ENCODE measurements around the gene RBM33.

Gene RBM33

DNA sequence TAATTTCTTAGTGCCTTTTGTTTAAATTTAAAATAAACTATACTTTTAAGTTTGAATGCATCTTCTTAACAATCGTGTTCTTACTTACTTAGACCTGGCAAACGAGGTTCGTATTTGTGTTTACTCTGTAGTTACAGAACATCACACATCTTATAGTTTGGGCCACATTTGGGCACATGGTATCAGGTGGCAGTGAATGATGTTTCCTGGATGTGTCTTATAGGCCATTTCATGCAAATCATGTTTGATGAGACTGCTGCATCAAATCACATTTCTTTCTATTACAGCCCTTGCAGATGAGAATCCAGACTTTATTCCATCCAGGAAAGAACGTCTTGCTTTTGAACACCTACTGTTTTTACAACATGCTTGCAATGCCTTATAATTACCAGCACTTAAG is 78.5 kb downstream of the RBM33 start:
- no peak overlapping the region for H3K4me3 ChIP-seq (ENCODE audit: control insufficient read depth, low read depth, low read length)
- DNase-seq (ENCODE audit: low read depth) = no peak
- TF ChIP-seq, protein P1, sequence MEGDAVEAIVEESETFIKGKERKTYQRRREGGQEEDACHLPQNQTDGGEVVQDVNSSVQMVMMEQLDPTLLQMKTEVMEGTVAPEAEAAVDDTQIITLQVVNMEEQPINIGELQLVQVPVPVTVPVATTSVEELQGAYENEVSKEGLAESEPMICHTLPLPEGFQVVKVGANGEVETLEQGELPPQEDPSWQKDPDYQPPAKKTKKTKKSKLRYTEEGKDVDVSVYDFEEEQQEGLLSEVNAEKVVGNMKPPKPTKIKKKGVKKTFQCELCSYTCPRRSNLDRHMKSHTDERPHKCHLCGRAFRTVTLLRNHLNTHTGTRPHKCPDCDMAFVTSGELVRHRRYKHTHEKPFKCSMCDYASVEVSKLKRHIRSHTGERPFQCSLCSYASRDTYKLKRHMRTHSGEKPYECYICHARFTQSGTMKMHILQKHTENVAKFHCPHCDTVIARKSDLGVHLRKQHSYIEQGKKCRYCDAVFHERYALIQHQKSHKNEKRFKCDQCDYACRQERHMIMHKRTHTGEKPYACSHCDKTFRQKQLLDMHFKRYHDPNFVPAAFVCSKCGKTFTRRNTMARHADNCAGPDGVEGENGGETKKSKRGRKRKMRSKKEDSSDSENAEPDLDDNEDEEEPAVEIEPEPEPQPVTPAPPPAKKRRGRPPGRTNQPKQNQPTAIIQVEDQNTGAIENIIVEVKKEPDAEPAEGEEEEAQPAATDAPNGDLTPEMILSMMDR (conservative IDR thresholded peaks at IDR 0.05; ENCODE audit: control insufficient read depth, insufficient read depth, low read depth, low read length) = no peak

DNA sequence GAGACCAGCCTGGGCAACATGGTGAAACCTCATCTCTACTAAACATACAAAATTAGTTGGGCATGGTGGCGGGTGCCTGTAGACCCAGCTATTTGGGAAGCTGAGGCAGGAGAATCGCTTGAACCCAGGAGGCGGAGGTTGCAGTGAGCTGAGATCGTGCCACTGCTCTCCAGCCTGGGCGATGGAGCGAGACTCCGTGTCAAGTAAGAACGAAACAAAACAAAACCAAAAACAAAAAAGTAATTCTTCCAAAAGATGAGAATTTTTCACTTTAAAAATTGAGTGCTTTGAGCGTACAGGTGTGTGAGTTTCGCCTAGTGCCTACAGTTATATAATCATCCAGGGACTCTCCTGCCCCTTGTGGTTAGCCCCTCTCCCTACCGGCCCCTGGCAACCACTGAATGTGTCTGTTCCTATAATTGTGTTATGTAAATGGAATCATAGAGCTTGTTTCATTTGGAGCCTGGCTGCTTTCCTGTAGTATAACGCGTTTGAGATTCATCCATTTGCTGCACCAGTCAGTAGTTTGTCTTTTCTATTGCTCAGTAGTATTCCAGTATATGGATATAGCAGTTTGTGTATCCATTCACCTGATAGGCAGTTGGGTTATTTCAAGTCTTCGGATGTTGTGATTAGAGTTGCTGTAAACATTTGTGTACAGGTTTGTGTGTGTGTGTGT is 80.0 kb downstream of the RBM33 start:
- TF ChIP-seq, protein P1 (conservative IDR thresholded peaks at IDR 0.05; ENCODE audit: control insufficient read depth, insufficient read depth, low read depth, low read length) = peak; percentile 12
- no peak overlapping the region for H3K4me3 ChIP-seq (ENCODE audit: control insufficient read depth, low read depth, low read length)
- DNase-seq (ENCODE audit: low read depth) = no peak

DNA sequence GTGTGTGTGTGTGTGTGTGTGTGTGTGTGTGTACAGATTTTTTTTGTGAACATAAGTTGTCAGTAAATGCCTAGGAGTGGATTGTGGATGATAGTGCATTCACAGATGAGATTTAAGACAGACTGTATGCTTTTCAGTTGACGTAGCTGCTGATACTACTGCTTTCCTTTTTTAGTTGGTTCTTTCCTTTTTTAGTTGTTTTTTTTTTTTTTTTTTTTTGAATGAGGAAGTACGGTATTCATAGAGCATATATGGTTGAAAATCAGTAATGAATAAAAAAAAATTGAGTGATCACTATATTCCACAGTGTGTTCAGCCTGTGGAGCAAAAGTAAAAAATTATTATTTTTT is 80.5 kb downstream of the RBM33 start:
- H3K4me3 ChIP-seq (ENCODE audit: control insufficient read depth, low read depth, low read length) = no peak overlapping the region
- TF ChIP-seq, protein P1 (conservative IDR thresholded peaks at IDR 0.05; ENCODE audit: control insufficient read depth, insufficient read depth, low read depth, low read length) = no peak
- DNase-seq (ENCODE audit: low read depth) = no peak

DNA sequence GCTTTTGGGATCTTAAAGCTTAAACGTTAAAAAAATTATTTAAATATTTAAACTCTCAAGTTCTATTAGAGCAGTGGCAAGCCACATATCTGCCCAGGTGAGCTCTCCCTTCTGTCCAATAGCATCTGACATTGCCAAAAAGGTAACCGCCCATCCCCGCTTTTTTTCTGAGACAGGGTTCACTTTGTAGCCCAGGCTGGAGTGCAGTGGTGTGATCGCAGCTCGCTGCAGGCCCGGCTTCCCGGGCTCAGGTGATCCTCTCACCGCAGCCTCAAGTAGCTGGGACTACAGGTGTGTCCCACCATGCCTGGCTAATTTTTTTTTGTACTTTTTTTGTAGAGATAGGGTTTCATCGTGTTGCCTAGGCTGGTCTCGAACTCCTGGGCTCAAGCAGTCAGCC is 83.2 kb downstream of the RBM33 start:
- no peak for DNase-seq (ENCODE audit: low read depth)
- TF ChIP-seq, protein P1 (conservative IDR thresholded peaks at IDR 0.05; ENCODE audit: control insufficient read depth, insufficient read depth, low read depth, low read length) = no peak
- H3K4me3 ChIP-seq (ENCODE audit: control insufficient read depth, low read depth, low read length) = no peak overlapping the region

DNA sequence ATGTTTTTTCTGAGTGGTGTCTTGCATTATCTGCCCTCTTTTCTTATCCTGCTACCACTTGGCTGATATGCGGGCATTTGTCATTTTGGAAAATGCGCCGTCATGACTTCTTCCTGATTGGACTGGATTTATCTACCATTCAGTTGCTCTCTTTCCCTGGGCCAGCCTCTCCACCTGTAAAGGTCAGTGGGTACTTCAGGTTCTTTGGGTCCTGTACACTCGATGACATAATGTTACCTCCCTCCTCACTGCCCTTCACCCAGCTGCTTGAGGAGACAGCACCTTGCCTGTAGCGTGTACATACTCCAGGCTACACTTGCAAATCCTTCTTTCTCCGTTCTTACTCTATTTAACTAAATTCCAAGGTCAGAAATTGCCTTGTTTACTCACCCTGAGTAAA is 83.7 kb downstream of the RBM33 start:
- TF ChIP-seq, protein P1 (conservative IDR thresholded peaks at IDR 0.05; ENCODE audit: control insufficient read depth, insufficient read depth, low read depth, low read length) = no peak
- H3K4me3 ChIP-seq (ENCODE audit: control insufficient read depth, low read depth, low read length) = no peak overlapping the region

DNA sequence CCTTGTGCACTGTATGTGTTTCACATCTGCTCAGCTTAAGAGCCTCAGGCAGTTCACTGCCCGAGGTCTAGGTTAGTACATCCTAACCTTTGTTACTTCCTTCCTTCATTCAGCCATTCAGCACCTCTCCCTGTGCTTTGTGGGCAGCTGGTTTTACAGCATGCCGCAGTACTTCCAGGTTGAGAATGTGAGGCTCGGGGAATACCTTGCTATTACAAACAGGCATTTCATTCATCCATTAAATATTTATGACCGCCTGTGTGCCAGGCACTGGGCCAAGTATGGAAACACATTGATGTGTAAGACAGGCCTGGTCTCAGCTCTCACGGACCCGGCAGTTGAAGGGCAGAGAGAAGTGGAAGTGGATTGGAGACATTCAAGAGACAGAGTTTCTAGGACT is 85.4 kb downstream of the RBM33 start:
- peak; percentile 15 for DNase-seq (ENCODE audit: low read depth)
- TF ChIP-seq, protein P1 (conservative IDR thresholded peaks at IDR 0.05; ENCODE audit: control insufficient read depth, insufficient read depth, low read depth, low read length) = no peak
- no peak overlapping the region for H3K4me3 ChIP-seq (ENCODE audit: control insufficient read depth, low read depth, low read length)

More for the DNA sequence above, 83.7 kb downstream of the RBM33 start:
- no peak for DNase-seq (ENCODE audit: low read depth)

DNA sequence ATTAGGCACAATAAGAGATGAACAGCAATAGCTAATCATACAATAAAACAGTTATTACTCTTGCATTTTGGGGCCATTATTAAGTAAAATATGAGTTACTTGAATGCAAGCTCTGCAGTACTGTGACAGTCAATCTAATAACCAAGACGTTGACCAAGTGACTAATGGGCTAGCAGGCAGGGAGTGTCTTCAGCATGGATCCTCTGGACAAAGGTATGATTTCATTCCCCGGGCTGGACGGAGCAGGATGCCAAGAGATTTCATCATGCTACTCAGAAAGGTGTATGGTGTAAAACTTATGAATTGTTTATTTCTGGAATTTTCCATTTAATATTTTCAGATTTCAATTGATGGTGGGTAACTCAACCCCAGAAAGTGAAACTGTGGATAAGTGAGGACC is 86.9 kb downstream of the RBM33 start:
- no peak overlapping the region for H3K4me3 ChIP-seq (ENCODE audit: control insufficient read depth, low read depth, low read length)
- TF ChIP-seq, protein P1 (conservative IDR thresholded peaks at IDR 0.05; ENCODE audit: control insufficient read depth, insufficient read depth, low read depth, low read length) = no peak
- peak; percentile 23 for DNase-seq (ENCODE audit: low read depth)
